Activated naive CD8-positive, alpha-beta T cell treated with anti-CD3 and anti-CD28 coated beads, Interleukin-2, amount 10 ng/mL, durations not matched to agents 7 days and 5 days (primary cell): ENCODE data around the gene KCNMB2. TPM values are rescaled to one million over a fixed set of nuclear protein-coding genes. Genes with fewer than 3 reads are reported as not detected.

Experiments used
- ATAC-seq: fragments of 150-1000 bp; cut with Tn5 transposase; one replicate; pipeline ENCODE4 v1.10.0; 2021; ENCODE audit warnings: low read depth, moderate library complexity
- POLR2A ChIA-PET: fragments of 350-600 bp; sonication (Branson Sonifier 250); formaldehyde crosslinking; loops from one replicate; lab custom pipeline; 2021; ENCODE audit warnings: antibody characterized with exemption; lab: Charles Lee
- DNase-seq: peaks from one replicate; pipeline ENCODE4 v3.0.0; 2021
- H3K27ac Mint-ChIP-seq: one replicate; pipeline ENCODE4 v1.8.0; 2022; ENCODE audit warnings: mild to moderate bottlenecking, mixed read lengths
- H3K27me3 Mint-ChIP-seq: one replicate; pipeline ENCODE4 v1.8.0; 2022; ENCODE audit warnings: mild to moderate bottlenecking, moderate library complexity, mixed read lengths
- H3K36me3 Mint-ChIP-seq: one replicate; pipeline ENCODE4 v1.8.0; 2021; ENCODE audit warnings: mild to moderate bottlenecking, mixed read lengths
- H3K4me1 Mint-ChIP-seq: one replicate; pipeline ENCODE4 v1.8.0; 2021; ENCODE audit warnings: mixed read lengths
- H3K4me3 Mint-ChIP-seq: one replicate; pipeline ENCODE4 v1.8.0; 2022; ENCODE audit warnings: mild to moderate bottlenecking, moderate library complexity, mixed read lengths
- H3K9me3 Mint-ChIP-seq: one replicate; pipeline ENCODE4 v1.8.0; 2021; ENCODE audit warnings: mixed read lengths
- total RNA-seq, 2 experiments: library from RNA; stranded (reverse); gene quantifications; one replicate each; pipeline ENCODE4 v1.2.3, GENCODE V29; 2021

Gene KCNMB2
- total RNA-seq, 2 experiments from 2014 or later, result not detected

- no peaks in the 10 kb centered on the region for H3K36me3 Mint-ChIP-seq
- DNase-seq (no peak), ATAC-seq (no peak)
- no peaks in the 10 kb centered on the region for H3K4me1 Mint-ChIP-seq
- no peaks in the 10 kb centered on the region for H3K9me3 Mint-ChIP-seq
- no peaks in the 10 kb centered on the region for H3K27me3 Mint-ChIP-seq
- POLR2A ChIA-PET, result no interaction called here
- no peak overlapping the region for H3K4me3 Mint-ChIP-seq
- H3K27ac Mint-ChIP-seq, result no peak overlapping the region
Measured at GRCh38 chr3:178567611-178568010, 31.4 kb downstream of the KCNMB2 start.

DNA sequence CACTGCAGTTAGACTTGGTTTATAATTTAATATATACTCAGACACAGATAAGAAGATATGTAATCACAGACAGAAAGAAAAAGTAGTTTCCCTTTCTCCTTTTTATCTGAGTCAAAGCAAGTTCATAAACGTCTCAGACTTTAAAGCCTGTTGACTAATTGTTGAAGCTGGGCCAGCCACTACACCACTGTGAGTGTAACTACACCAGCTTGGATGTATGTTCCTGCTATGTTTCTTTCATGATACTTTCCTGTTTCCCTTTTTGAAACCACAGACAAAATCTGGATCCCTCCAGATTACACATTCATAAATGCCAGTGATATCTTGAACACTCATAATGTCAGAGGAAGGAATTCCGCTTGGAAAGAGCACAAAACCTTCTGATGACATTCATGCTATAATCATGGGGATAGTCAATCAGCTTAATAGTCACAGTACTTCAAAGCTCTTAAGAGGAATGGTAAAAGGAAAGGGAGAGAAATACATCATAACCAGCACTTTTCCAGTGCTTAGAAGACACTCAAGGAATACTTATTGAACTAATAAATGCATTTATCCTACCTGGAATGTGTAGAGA, 32.0 kb downstream of the KCNMB2 start:
- no peak for ATAC-seq
- no peak for DNase-seq
- POLR2A ChIA-PET, result no interaction called here
- no peak overlapping the region for H3K4me3 Mint-ChIP-seq
- no peaks in the 10 kb centered on the region for H3K36me3 Mint-ChIP-seq
- H3K4me1 Mint-ChIP-seq, result no peaks in the 10 kb centered on the region
- H3K27me3 Mint-ChIP-seq, result no peaks in the 10 kb centered on the region
- H3K9me3 Mint-ChIP-seq, result no peaks in the 10 kb centered on the region
- H3K27ac Mint-ChIP-seq, result no peak overlapping the region

GRCh38 chr3:178568911-178569310, 32.7 kb downstream of the KCNMB2 start:
- H3K27me3 Mint-ChIP-seq, result no peaks in the 10 kb centered on the region
- POLR2A ChIA-PET, result no interaction called here
- no peaks in the 10 kb centered on the region for H3K4me1 Mint-ChIP-seq
- ATAC-seq, result no peak
- no peak overlapping the region for H3K4me3 Mint-ChIP-seq
- no peak for DNase-seq
- H3K36me3 Mint-ChIP-seq, result no peaks in the 10 kb centered on the region
- no peak overlapping the region for H3K27ac Mint-ChIP-seq
- no peaks in the 10 kb centered on the region for H3K9me3 Mint-ChIP-seq

DNA sequence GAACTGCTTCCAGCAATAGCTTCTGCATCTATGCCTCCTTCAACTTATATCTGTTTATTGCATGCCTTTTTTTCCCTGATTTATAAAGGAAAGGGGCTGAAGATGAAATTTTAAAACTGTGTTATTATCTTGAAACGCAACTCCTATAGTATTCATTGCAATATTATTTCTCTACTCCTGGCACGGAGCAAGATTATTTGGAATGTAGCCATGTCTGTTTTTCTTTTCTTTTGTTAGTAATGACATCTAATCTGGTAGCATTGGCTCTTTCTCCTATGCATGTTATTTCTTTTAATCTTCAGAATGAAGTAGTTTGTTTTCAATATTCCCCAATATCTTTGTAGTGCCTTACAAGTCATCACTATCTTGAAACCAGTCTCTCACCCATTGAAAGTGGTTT, 33.6 kb downstream of the KCNMB2 start:
- no peak overlapping the region for H3K27ac Mint-ChIP-seq
- H3K36me3 Mint-ChIP-seq, result no peaks in the 10 kb centered on the region
- H3K4me3 Mint-ChIP-seq, result no peak overlapping the region
- no peaks in the 10 kb centered on the region for H3K27me3 Mint-ChIP-seq
- ATAC-seq (no peak), DNase-seq (no peak)
- no peaks in the 10 kb centered on the region for H3K9me3 Mint-ChIP-seq
- POLR2A ChIA-PET, result no interaction called here
- no peaks in the 10 kb centered on the region for H3K4me1 Mint-ChIP-seq

DNA sequence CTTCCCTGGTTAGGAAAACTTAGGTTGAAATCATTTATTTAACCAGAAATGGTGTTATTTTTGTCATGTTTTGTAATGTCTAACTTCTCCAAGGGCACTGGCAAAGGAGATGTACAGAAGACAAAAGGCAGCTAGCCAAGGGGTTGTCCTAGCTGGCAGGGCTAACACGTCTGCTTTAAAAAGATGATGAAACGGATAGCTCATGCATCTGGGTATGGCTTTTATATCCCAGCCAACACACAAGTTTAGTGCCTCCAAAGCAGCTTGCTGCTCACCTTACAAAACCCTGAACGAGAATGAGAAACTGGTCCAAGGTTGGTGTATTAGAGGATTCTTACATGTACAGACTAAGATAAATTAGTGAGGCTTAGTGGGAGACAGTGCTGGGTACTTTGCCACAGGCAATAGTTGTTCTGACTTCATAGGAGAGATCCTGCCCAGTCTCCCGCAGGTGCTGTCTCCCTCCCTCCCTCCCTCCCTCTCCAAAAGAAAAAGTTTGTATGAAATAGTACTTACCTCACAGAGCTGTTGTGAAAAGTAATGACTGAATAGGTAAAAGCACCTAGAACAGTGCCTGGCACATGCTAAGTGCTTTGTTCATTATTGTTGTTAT, 47.8 kb downstream of the KCNMB2 start:
- Mint-ChIP-seq H3K4me1 (no peaks in the 10 kb centered on the region), H3K36me3 (no peaks in the 10 kb centered on the region), H3K4me3 (no peak overlapping the region), H3K27me3 (peaks cover 2% of the 10 kb centered on the region), H3K27ac (no peak overlapping the region), H3K9me3 (peaks cover 4% of the 10 kb centered on the region)
- no peak for ATAC-seq
- no peak for DNase-seq
- POLR2A ChIA-PET, result no interaction called here

DNA sequence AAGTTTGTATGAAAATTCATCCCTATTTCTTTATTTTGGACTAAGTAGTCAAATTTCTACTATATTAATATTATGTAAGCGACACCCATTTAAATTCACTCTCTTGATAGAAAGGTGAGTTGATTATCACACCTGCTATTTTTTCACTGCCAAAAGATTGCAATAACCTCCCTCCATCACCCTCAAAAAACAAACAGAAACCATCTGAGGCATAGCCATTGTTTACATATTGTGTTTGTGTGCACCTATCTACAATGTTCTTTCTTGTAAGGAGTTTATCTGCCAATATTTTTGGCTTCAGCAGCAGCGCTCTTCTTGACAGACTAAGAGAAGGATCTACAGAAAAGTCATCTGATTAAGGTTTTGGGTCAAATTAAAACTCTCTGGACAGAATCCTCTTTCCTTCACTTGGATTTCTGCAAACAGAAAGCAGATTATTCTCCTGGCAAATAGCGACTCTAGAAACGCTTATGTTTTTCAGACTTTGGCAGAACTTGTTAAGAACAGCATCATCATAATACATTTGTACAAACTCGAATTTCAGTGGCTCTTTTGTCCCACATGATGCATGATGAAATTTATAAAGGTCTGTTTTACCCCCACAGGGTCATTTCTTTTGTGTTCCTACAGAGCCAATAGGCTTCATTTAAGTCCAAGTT, 48.6 kb downstream of the KCNMB2 start:
- H3K4me3 Mint-ChIP-seq, result no peak overlapping the region
- no peak for DNase-seq
- no peaks in the 10 kb centered on the region for H3K36me3 Mint-ChIP-seq
- H3K9me3 Mint-ChIP-seq, result peaks cover 2% of the 10 kb centered on the region
- H3K27ac Mint-ChIP-seq, result no peak overlapping the region
- peaks cover 2% of the 10 kb centered on the region for H3K27me3 Mint-ChIP-seq
- no peak for ATAC-seq
- H3K4me1 Mint-ChIP-seq, result no peaks in the 10 kb centered on the region
- POLR2A ChIA-PET, result no interaction called here

- Mint-ChIP-seq H3K4me3 (no peak overlapping the region), H3K4me1 (no peaks in the 10 kb centered on the region), H3K27me3 (peaks cover 2% of the 10 kb centered on the region), H3K9me3 (peaks cover 2% of the 10 kb centered on the region), H3K27ac (no peak overlapping the region), H3K36me3 (no peaks in the 10 kb centered on the region)
- DNase-seq, result no peak
- no peak for ATAC-seq
- POLR2A ChIA-PET, result no interaction called here
Measured at GRCh38 chr3:178585454-178585853, 49.2 kb downstream of the KCNMB2 start.

GRCh38 chr3:178586076-178586475, 49.8 kb downstream of the KCNMB2 start:
- POLR2A ChIA-PET, result no interaction called here
- DNase-seq, result no peak
- no peak overlapping the region for H3K4me3 Mint-ChIP-seq

DNA sequence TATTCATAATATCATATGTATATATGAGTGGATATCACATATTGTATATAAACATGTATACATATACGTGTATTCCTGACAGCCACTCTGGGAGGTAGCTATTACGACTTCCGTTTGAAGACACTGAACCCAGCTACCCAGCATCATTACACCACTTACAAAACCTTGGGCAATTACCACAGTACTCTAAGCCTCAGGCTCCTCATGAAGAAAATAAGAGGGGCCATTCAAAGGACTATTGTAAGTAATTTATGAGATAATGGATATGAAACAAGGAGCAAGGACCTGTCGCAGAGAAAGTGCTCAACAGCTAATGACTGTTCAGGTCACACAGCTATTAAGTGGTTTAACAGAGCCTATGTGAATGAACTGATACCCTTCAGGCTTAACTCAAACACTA, 52.4 kb downstream of the KCNMB2 start:
- Mint-ChIP-seq H3K9me3 (no peaks in the 10 kb centered on the region), H3K4me3 (no peak overlapping the region), H3K27me3 (no peaks in the 10 kb centered on the region), H3K27ac (no peak overlapping the region), H3K36me3 (no peaks in the 10 kb centered on the region), H3K4me1 (no peaks in the 10 kb centered on the region)
- DNase-seq (no peak), ATAC-seq (no peak)
- POLR2A ChIA-PET, result no interaction called here

More at GRCh38 chr3:178586076-178586475, 49.8 kb downstream of the KCNMB2 start:
- ATAC-seq, result no peak
- H3K27ac Mint-ChIP-seq, result no peak overlapping the region
- no peaks in the 10 kb centered on the region for H3K9me3 Mint-ChIP-seq
- H3K27me3 Mint-ChIP-seq, result peaks cover 2% of the 10 kb centered on the region
- H3K36me3 Mint-ChIP-seq, result no peaks in the 10 kb centered on the region
- no peaks in the 10 kb centered on the region for H3K4me1 Mint-ChIP-seq

DNA sequence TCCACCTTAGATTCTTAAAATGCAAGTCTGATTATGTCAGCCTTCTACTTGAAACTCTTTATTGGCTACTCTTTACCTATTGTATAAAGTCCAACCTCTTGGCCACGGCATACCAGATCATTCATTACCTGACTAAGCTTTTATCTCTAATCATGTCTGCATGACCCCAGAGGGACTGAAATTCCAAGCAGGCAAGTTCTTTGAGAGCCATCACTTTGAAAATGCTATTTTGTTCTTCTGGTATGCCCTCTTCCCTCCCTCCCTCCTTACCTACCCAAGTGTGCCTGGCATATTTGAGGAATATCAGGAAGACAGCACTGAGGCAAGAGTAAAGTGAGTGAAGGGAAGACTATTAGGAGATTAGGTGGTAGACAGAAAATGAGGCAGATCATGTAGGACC, 57.5 kb downstream of the KCNMB2 start:
- POLR2A ChIA-PET, result no interaction called here

DNA sequence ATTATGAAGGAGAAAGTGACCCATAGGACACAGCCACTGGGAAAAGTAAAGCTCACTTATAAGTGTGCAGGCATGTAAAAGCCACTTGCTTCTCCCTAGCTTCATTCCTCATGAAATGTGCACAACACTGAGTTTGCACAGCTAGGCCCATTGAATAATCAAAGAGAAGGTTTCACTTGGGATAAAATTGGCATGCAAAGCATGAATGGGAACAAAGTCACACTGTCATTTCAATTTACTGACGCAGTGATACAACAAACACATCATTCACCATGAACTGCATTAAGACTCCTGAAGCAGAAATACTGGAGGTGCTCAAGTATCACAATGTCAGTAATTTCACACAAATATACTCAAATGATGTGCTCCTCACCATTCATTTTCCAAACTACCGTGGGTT, 61.1 kb downstream of the KCNMB2 start:
- Mint-ChIP-seq H3K9me3 (peaks cover 2% of the 10 kb centered on the region), H3K4me1 (no peaks in the 10 kb centered on the region), H3K4me3 (no peak overlapping the region), H3K27ac (no peak overlapping the region), H3K36me3 (no peaks in the 10 kb centered on the region), H3K27me3 (no peaks in the 10 kb centered on the region)
- ATAC-seq (no peak), DNase-seq (no peak)
- POLR2A ChIA-PET, result no interaction called here

More for the DNA sequence above, 57.5 kb downstream of the KCNMB2 start:
- Mint-ChIP-seq H3K27ac (no peak overlapping the region), H3K4me3 (no peak overlapping the region), H3K27me3 (no peaks in the 10 kb centered on the region), H3K36me3 (no peaks in the 10 kb centered on the region), H3K4me1 (no peaks in the 10 kb centered on the region), H3K9me3 (peaks cover 2% of the 10 kb centered on the region)
- ATAC-seq (no peak), DNase-seq (no peak)

- H3K27ac Mint-ChIP-seq, result no peak overlapping the region
- no peak for DNase-seq
- no peaks in the 10 kb centered on the region for H3K27me3 Mint-ChIP-seq
Measured at GRCh38 chr3:178602856-178603255, 66.6 kb downstream of the KCNMB2 start.

GRCh38 chr3:178603735-178604134, 67.5 kb downstream of the KCNMB2 start:
- POLR2A ChIA-PET, result no interaction called here
- Mint-ChIP-seq H3K4me1 (no peaks in the 10 kb centered on the region), H3K9me3 (no peaks in the 10 kb centered on the region), H3K36me3 (no peaks in the 10 kb centered on the region), H3K4me3 (no peak overlapping the region), H3K27ac (no peak overlapping the region), H3K27me3 (no peaks in the 10 kb centered on the region)
- no peak for DNase-seq
- ATAC-seq, result no peak

More at GRCh38 chr3:178602856-178603255, 66.6 kb downstream of the KCNMB2 start:
- no peak for ATAC-seq
- Mint-ChIP-seq H3K9me3 (peaks cover 2% of the 10 kb centered on the region), H3K36me3 (no peaks in the 10 kb centered on the region), H3K4me1 (no peaks in the 10 kb centered on the region), H3K4me3 (no peak overlapping the region)
- POLR2A ChIA-PET, result no interaction called here

GRCh38 chr3:178618197-178618596, 82.0 kb downstream of the KCNMB2 start:
- Mint-ChIP-seq H3K27me3 (peaks cover 3% of the 10 kb centered on the region), H3K27ac (no peak overlapping the region), H3K36me3 (no peaks in the 10 kb centered on the region), H3K4me3 (no peak overlapping the region), H3K9me3 (no peaks in the 10 kb centered on the region), H3K4me1 (no peaks in the 10 kb centered on the region)
- POLR2A ChIA-PET, result no interaction called here
- ATAC-seq (no peak), DNase-seq (no peak)
